ENCODE data around the gene PIGW.

The PIGW gene

DNA sequence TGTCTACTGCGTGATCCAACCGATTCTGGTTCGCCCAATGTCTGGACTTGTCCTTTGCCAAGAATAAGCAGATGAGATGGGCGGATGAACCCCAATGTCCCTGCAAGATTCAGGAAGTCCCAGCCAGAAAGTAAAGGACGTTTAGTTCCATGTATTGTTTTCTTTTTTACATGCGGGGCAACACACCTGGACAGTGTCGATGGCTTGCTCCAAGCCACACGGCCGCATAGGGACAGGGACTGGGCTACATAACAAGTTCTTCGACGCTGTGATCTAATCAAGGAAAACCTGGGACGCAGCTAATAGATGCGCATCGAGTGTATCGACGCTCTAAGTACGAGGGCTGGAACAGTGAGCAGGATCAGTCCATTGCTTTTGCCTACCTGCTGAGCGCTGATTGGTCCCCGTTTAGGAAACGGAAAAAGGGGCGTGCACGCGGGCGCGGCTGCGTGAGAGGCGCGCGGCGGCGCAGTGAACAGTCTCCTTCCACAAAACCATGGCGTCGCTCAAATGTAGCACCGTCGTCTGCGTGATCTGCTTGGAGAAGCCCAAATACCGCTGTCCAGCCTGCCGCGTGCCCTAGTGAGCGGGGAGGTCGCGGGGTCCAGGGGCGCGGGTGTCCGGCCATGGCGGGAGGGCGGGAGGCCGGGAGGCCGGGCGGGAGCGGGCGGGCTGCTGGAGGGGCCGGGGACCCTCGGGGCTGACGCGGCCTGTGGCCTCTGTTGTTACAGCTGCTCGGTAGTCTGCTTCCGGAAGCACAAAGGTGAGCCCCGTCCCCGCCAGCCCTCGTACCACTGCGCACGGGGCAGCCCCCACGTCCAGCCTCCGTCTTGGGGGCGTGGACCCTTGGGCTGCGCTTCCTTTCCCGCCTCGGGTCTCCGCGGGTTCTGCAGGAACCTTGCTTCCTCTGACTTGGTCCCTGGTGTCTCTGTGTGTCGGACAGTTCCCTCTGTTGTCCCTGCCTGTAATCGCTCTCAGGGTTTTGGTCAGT is 48.3 kb upstream of the PIGW start, which contains the start of gene ZNHIT3:
ZNHIT3 (plus strand) TSS at position 478 of the 991 bp plus-strand sequence; CDS start at position 497, 19 bp downstream.
- Histone ChIP-seq H3K4me1 (ENCODE audit: control insufficient read depth, low read length) (peaks cover 20% of the 10 kb centered on the region), H3K27ac (ENCODE audit: low read depth, low read length) (peak within 1 kb of the TSS; percentile 69), H3F3A (ENCODE audit: control insufficient read depth, insufficient read depth) (no peaks in the 10 kb centered on the region), H3K36me3 (ENCODE audit: control insufficient read depth, low read length) (peaks cover 25% of the 10 kb centered on the region), H3K4me2 (ENCODE audit: low read length) (peak within 1 kb of the TSS; percentile 95), H3K9me3 (ENCODE audit: control insufficient read depth, insufficient read depth, low read length) (no peaks in the 10 kb centered on the region), H4K20me1 (ENCODE audit: control insufficient read depth, insufficient read depth, low read depth, low read length) (no peaks in the 10 kb centered on the region), H3K27me3 (ENCODE audit: control insufficient read depth, low read length) (no peaks in the 10 kb centered on the region), H3K4me3 (ENCODE audit: low read length) (peak within 1 kb of the TSS; percentile 94), H3K79me2 (ENCODE audit: control insufficient read depth, low read length) (peaks cover 48% of the 10 kb centered on the region), H3K9me2 (replicated peaks; ENCODE audit: control insufficient read depth, low read length) (no peaks in the 10 kb centered on the region)
- TF ChIP-seq, protein P1, sequence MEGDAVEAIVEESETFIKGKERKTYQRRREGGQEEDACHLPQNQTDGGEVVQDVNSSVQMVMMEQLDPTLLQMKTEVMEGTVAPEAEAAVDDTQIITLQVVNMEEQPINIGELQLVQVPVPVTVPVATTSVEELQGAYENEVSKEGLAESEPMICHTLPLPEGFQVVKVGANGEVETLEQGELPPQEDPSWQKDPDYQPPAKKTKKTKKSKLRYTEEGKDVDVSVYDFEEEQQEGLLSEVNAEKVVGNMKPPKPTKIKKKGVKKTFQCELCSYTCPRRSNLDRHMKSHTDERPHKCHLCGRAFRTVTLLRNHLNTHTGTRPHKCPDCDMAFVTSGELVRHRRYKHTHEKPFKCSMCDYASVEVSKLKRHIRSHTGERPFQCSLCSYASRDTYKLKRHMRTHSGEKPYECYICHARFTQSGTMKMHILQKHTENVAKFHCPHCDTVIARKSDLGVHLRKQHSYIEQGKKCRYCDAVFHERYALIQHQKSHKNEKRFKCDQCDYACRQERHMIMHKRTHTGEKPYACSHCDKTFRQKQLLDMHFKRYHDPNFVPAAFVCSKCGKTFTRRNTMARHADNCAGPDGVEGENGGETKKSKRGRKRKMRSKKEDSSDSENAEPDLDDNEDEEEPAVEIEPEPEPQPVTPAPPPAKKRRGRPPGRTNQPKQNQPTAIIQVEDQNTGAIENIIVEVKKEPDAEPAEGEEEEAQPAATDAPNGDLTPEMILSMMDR (IDR thresholded peaks at IDR 0.05; ENCODE audit: low read depth, low read length, poor library complexity, severe bottlenecking) = no peak
- no peak for TF ChIP-seq EZH2phosphoT487 (IDR thresholded peaks at IDR 0.05; ENCODE audit: borderline replicate concordance, low read length)

DNA sequence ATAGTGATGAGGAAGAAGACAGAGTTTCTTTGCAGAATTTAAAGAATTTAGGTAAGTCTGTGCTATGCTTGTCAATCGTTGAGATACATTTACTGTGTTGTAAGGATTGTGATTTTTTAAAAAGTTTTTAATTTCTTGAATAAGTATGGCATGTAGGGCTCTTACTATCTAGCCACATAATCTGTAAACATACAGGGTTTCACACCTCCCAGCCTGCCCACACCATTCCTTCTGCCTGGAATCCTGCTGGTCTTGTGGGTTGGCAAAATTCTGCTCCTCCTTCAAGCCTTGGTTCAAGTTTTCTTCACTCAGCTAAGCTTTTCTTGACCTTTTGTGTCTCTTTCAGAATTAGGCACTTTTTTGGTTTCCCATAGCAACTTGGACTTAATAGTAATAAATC is 40.8 kb upstream of the PIGW start:
- H3K79me2 ChIP-seq (ENCODE audit: control insufficient read depth, low read length) = peaks cover 34% of the 10 kb centered on the region
- TF ChIP-seq EZH2phosphoT487 (IDR thresholded peaks at IDR 0.05; ENCODE audit: borderline replicate concordance, low read length) = no peak
- TF ChIP-seq, protein P1 (IDR thresholded peaks at IDR 0.05; ENCODE audit: low read depth, low read length, poor library complexity, severe bottlenecking) = no peak
- H3K36me3 ChIP-seq (ENCODE audit: control insufficient read depth, low read length) = peaks cover 83% of the 10 kb centered on the region
- H3F3A ChIP-seq (ENCODE audit: control insufficient read depth, insufficient read depth) = peaks cover 8% of the 10 kb centered on the region; the same call in 1 of the 2 replicates
- no peak overlapping the region for H3K27ac ChIP-seq (ENCODE audit: low read depth, low read length)
- no peaks in the 10 kb centered on the region for H3K9me2 ChIP-seq (replicated peaks; ENCODE audit: control insufficient read depth, low read length)
- H3K4me2 ChIP-seq (ENCODE audit: low read length) = no peak overlapping the region
- no peaks in the 10 kb centered on the region for H4K20me1 ChIP-seq (ENCODE audit: control insufficient read depth, insufficient read depth, low read depth, low read length)
- H3K4me1 ChIP-seq (ENCODE audit: control insufficient read depth, low read length) = no peaks in the 10 kb centered on the region
- H3K4me3 ChIP-seq (ENCODE audit: low read length) = no peak overlapping the region
- H3K9me3 ChIP-seq (ENCODE audit: control insufficient read depth, insufficient read depth, low read length) = no peaks in the 10 kb centered on the region
- no peaks in the 10 kb centered on the region for H3K27me3 ChIP-seq (ENCODE audit: control insufficient read depth, low read length)

DNA sequence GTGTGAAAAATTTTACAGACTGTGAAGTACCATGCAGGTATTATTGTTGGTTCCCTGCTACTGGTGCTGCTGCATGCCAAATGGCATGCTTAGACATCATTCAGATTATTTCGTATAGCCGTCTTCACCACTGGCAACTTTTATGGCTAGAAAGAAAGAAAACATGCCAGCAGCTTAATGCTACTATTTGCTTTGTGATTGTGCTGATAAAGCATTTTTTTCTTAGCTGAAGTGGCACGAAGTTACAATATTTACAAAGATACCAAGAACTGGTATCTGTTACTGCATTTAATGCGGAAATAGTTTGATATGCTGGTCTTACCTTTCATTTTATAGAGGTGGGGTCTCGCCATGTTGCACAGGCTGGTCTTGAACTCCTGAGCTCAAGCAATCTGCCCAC is 40.1 kb upstream of the PIGW start:
- H3K36me3 ChIP-seq (ENCODE audit: control insufficient read depth, low read length) = peaks cover 82% of the 10 kb centered on the region

More for the DNA sequence above, 40.1 kb upstream of the PIGW start:
- Histone ChIP-seq H3K27ac (ENCODE audit: low read depth, low read length) (no peak overlapping the region), H3K9me2 (replicated peaks; ENCODE audit: control insufficient read depth, low read length) (no peaks in the 10 kb centered on the region), H3K4me3 (ENCODE audit: low read length) (no peak overlapping the region), H3K4me2 (ENCODE audit: low read length) (no peak overlapping the region), H3K9me3 (ENCODE audit: control insufficient read depth, insufficient read depth, low read length) (no peaks in the 10 kb centered on the region), H3F3A (ENCODE audit: control insufficient read depth, insufficient read depth) (peaks cover 8% of the 10 kb centered on the region; the same call in 1 of the 2 replicates), H3K27me3 (ENCODE audit: control insufficient read depth, low read length) (no peaks in the 10 kb centered on the region), H3K4me1 (ENCODE audit: control insufficient read depth, low read length) (no peaks in the 10 kb centered on the region), H4K20me1 (ENCODE audit: control insufficient read depth, insufficient read depth, low read depth, low read length) (no peaks in the 10 kb centered on the region), H3K79me2 (ENCODE audit: control insufficient read depth, low read length) (peaks cover 27% of the 10 kb centered on the region)
- TF ChIP-seq EZH2phosphoT487 (IDR thresholded peaks at IDR 0.05; ENCODE audit: borderline replicate concordance, low read length) = no peak
- TF ChIP-seq, protein P1 (IDR thresholded peaks at IDR 0.05; ENCODE audit: low read depth, low read length, poor library complexity, severe bottlenecking) = no peak
